Measurements from ENCODE around the gene APOBEC4. TPM values are rescaled to one million over a fixed set of nuclear protein-coding genes. Genes with fewer than 3 reads are reported as not detected.

APOBEC4 gene
- total and polyA plus RNA-seq, 2 of the 13 experiments (the other 11 are each of a cell fraction or from before 2014, with no cell fraction given): not detected

- no peak for TF ChIP-seq ZBTB7A (CRISPR knock-in tag; IDR thresholded peaks at IDR 0.05)
- TF ChIP-seq ZNF766 (CRISPR knock-in tag; IDR thresholded peaks at IDR 0.05; ENCODE audit: borderline replicate concordance): no peak
- no peak for TF ChIP-seq YEATS2 (CRISPR knock-in tag; IDR thresholded peaks at IDR 0.05; ENCODE audit: borderline replicate concordance)
- TF ChIP-seq ZNF891 (CRISPR knock-in tag; IDR thresholded peaks at IDR 0.05): no peak
- TF ChIP-seq BRCA1 (CRISPR knock-in tag; IDR thresholded peaks at IDR 0.05): no peak
- TF ChIP-seq ZNF691 (CRISPR knock-in tag; IDR thresholded peaks at IDR 0.05; ENCODE audit: borderline replicate concordance, low read depth): no peak
- TF ChIP-seq TGIF2 (CRISPR knock-in tag; IDR thresholded peaks at IDR 0.05): no peak
Measured at GRCh38 chr1:183605904-183606303, 47.2 kb downstream of the APOBEC4 start (continued).

DNA sequence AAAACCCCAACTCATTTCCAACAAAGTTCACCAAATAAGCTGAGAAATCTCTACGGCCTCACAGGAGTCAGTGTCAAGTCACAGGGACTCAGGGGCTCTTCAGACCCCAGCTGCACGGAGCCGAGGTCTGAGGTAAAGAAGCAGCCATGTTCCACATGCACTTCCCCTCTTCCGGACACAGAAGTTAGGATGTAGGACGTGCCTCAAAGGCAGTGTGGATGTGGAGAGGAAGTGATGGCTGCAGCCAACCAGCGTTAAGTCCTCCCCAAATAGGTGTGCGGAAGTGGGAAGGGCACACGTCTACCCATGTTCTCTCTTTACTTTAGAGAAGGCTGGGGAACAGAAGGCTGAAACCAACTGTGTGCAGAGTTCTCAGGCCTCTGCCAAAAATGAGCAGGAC is 48.3 kb downstream of the APOBEC4 start:
- intact Hi-C loops (cut with micrococcal nuclease; ENCODE audit: unreplicated experiment): no loop called here
- no peaks in the 10 kb centered on the region for H4K20me1 ChIP-seq (ENCODE audit: insufficient read depth, low read length)
- in situ Hi-C loops (cut with HindIII; ENCODE audit: extremely low pct_ligation_motif_present, low pct_unique_long_range_greater_than_20kb): no loop called here
- no peak overlapping the region for H3K27ac ChIP-seq (ENCODE audit: extremely low read length, insufficient read depth, low read length)
- no peaks in the 10 kb centered on the region for H3K79me2 ChIP-seq (ENCODE audit: insufficient read depth, low read length)
- POLR2A ChIA-PET: no interaction called here
- BruUV-seq (replicated peaks): no TSS peak
- no peaks in the 10 kb centered on the region for H3K36me3 ChIP-seq (replicated peaks in 1 of 2; ENCODE audit: control insufficient read depth in 1 of 2, insufficient read depth in 2 of 2, low read length in 2 of 2)
- CTCF ChIA-PET (ENCODE audit: low intra/inter-chr PET ratio, low total read pairs): no interaction called here
- H3K27me3 ChIP-seq (ENCODE audit: control insufficient read depth in 1 of 2, insufficient read depth in 2 of 2, low read length in 2 of 2): no peaks in the 10 kb centered on the region
- H3K9ac ChIP-seq (ENCODE audit: insufficient read depth, low read depth, low read length): no peak overlapping the region
- H3K9me3 ChIP-seq (ENCODE audit: low read length): no peaks in the 10 kb centered on the region
- H3K4me1 ChIP-seq (ENCODE audit: insufficient read depth, low read length): peaks cover 30% of the 10 kb centered on the region
- no peak overlapping the region for H2AFZ ChIP-seq (ENCODE audit: low read length)
- WGBS (ENCODE audit: low lambda C conversion rate): 68% methylated on average over 8 of the region's 8 CpGs
- H3K4me3 ChIP-seq (replicated peaks in 1 of 3; ENCODE audit: insufficient read depth in 1 of 3, low read depth in 2 of 3, low read length in 3 of 3): no peak overlapping the region
- ATAC-seq (no peak), FAIRE-seq (no peak), DNase-seq (ENCODE audit: low spot score) (no peak)
- TF ChIP-seq ZNF18 (CRISPR knock-in tag; IDR thresholded peaks at IDR 0.05; ENCODE audit: insufficient replicate concordance): no peak
- no peak for TF ChIP-seq DZIP1 (CRISPR knock-in tag; IDR thresholded peaks at IDR 0.05)
- no peak for TF ChIP-seq MEF2D (CRISPR knock-in tag; IDR thresholded peaks at IDR 0.05)
- no peak overlapping the region for H3K4me2 ChIP-seq (ENCODE audit: low read depth, low read length)
